Mesenchymal stem cell (in vitro differentiated cells and primary cell): ENCODE results near the gene NHERF1.

Experiments
- DNase-seq: peaks from one replicate; pipeline ENCODE4 v3.0.0-alpha.2; 2013
- H2AFZ ChIP-seq: one replicate; pipeline ENCODE4 v1.6.1; 2013; ENCODE audit warnings: low read depth, mild to moderate bottlenecking, control low read depth, inconsistent platforms, low read length, moderate library complexity
- H2AK5ac ChIP-seq: 2 replicates; pipeline ENCODE4 v1.6.1; 2013; ENCODE audit warnings: low read length, moderate library complexity, mild to moderate bottlenecking, inconsistent platforms; ENCODE audit not compliant: severe bottlenecking
- H2BK120ac ChIP-seq: one replicate; pipeline ENCODE4 v1.6.1; 2013; ENCODE audit warnings: low read depth, mild to moderate bottlenecking, inconsistent platforms, low read length, moderate library complexity
- H2BK12ac ChIP-seq, 2 experiments: one replicate each; pipeline ENCODE4 v1.6.1; 2013; ENCODE audit warnings: inconsistent platforms in 2 of 2, low read length in 2 of 2, mild to moderate bottlenecking in 2 of 2, moderate library complexity in 2 of 2, control low read depth in 1 of 2
- H2BK15ac ChIP-seq: one replicate; pipeline ENCODE4 v1.6.1; 2013; ENCODE audit warnings: mild to moderate bottlenecking, low read depth, inconsistent platforms; ENCODE audit not compliant: poor library complexity, severe bottlenecking
- H2BK5ac ChIP-seq: 2 replicates; pipeline ENCODE4 v1.6.1; 2013; ENCODE audit warnings: low read depth, mild to moderate bottlenecking, low read length, control low read depth, inconsistent platforms; ENCODE audit not compliant: poor library complexity, severe bottlenecking
- H3K14ac ChIP-seq, 2 experiments: one replicate each; pipeline ENCODE4 v1.6.1; 2013; ENCODE audit warnings: inconsistent platforms in 2 of 2, low read length in 2 of 2, control low read depth in 1 of 2, mild to moderate bottlenecking in 1 of 2, moderate library complexity in 1 of 2
- H3K18ac ChIP-seq, 2 experiments: one replicate each; pipeline ENCODE4 v1.6.1; 2013; ENCODE audit warnings: inconsistent platforms in 2 of 2, low read length in 2 of 2, control low read depth in 1 of 2, low read depth in 1 of 2, mild to moderate bottlenecking in 1 of 2
- H3K23ac ChIP-seq, 2 experiments: one replicate each; pipeline ENCODE4 v1.6.1; 2013; ENCODE audit warnings: inconsistent platforms in 2 of 2, low read length in 2 of 2, mild to moderate bottlenecking in 2 of 2, moderate library complexity in 2 of 2, control low read depth in 1 of 2
- H3K27ac ChIP-seq: 2 replicates; pipeline ENCODE4 v1.5.1; 2013; ENCODE audit warnings: mild to moderate bottlenecking, moderate library complexity, low read length, control low read depth, inconsistent platforms; ENCODE audit not compliant: poor library complexity, severe bottlenecking
- H3K27me3 ChIP-seq, 2 experiments: 2 replicates each; pipeline versions ENCODE4 v1.6.1 to v1.7.0; 2013; ENCODE audit warnings: low read length in 2 of 2, mild to moderate bottlenecking in 2 of 2, moderate library complexity in 2 of 2, control low read depth in 1 of 2, inconsistent platforms in 1 of 2; ENCODE audit not compliant: control insufficient read depth in 1 of 2, insufficient read depth in 1 of 2
- H3K36me3 ChIP-seq, 2 experiments: 2 replicates each; pipeline versions ENCODE4 v1.6.1 to v1.7.0; 2013; ENCODE audit warnings: low read length in 2 of 2, control low read depth in 1 of 2, inconsistent platforms in 1 of 2, low read depth in 1 of 2, mild to moderate bottlenecking in 1 of 2; ENCODE audit not compliant: insufficient read depth in 2 of 2, control insufficient read depth in 1 of 2
- H3K4ac ChIP-seq, 2 experiments: one replicate each; pipeline ENCODE4 v1.6.1; 2013; ENCODE audit warnings: inconsistent platforms in 2 of 2, low read length in 2 of 2, mild to moderate bottlenecking in 2 of 2, moderate library complexity in 2 of 2, control low read depth in 1 of 2, low read depth in 1 of 2
- H3K4me1 ChIP-seq: 2 replicates; pipeline ENCODE4 v1.6.1; 2013; ENCODE audit warnings: low read depth, low read length, control low read depth; ENCODE audit not compliant: control insufficient read depth, insufficient read depth
- H3K4me2 ChIP-seq: 2 replicates; pipeline ENCODE4 v1.6.1; 2013; ENCODE audit warnings: low read length, mild to moderate bottlenecking, inconsistent platforms; ENCODE audit not compliant: poor library complexity, severe bottlenecking
- H3K4me3 ChIP-seq, 2 experiments: 2 replicates each; pipeline versions ENCODE4 v1.5.1 to v1.7.0; 2013; ENCODE audit warnings: low read length in 2 of 2, mild to moderate bottlenecking in 2 of 2, control low read depth in 1 of 2, low read depth in 1 of 2; ENCODE audit not compliant: insufficient read depth in 1 of 2
- H3K79me1 ChIP-seq: replicated peaks from 2 replicates; pipeline ENCODE4 v1.6.1; 2013; ENCODE audit warnings: mild to moderate bottlenecking, control low read depth, low read length, inconsistent platforms; ENCODE audit not compliant: poor library complexity, severe bottlenecking
- H3K9ac ChIP-seq: 2 replicates; pipeline ENCODE4 v1.7.0; 2013; ENCODE audit warnings: mild to moderate bottlenecking, low read length, moderate library complexity
- H3K9me3 ChIP-seq: 2 replicates; pipeline ENCODE4 v1.7.0; 2013; ENCODE audit warnings: mild to moderate bottlenecking, low read length; ENCODE audit not compliant: control insufficient read depth
- H4K8ac ChIP-seq: one replicate; pipeline ENCODE4 v1.6.1; 2013; ENCODE audit warnings: inconsistent platforms, mild to moderate bottlenecking, low read length, moderate library complexity
- H4K91ac ChIP-seq: one replicate; pipeline ENCODE4 v1.6.1; 2013; ENCODE audit warnings: mild to moderate bottlenecking, low read length, inconsistent platforms
- WGBS: methylation state at CpG from one replicate; pipeline ENCODE4 v1.1.7; 2013; ENCODE audit warnings: mixed read lengths; 5-methylcytosine and 5-hydroxymethylcytosine counted together

NHERF1 gene

GRCh38 chr17:74757502-74757901, 9.1 kb downstream of the NHERF1 start:
- Histone ChIP-seq H2BK12ac (peak overlapping the region; percentile 25 to 51), H2BK5ac (no peak overlapping the region), H2AK5ac (peak overlapping the region; percentile 89), H3K18ac (peak overlapping the region; percentile 67 to 78), H4K8ac (peak overlapping the region; percentile 69), H3K4ac (no peak overlapping the region), H3K36me3 (peaks cover 0 to 23% of the 10 kb centered on the region in 2 experiments), H3K27me3 (no peaks in the 10 kb centered on the region), H3K23ac (no peak overlapping the region), H3K9me3 (no peaks in the 10 kb centered on the region), H3K9ac (no peak overlapping the region), H3K79me1 (peaks cover 47% of the 10 kb centered on the region), H3K4me1 (peaks cover 63% of the 10 kb centered on the region), H3K4me3 (no peak overlapping the region), H4K91ac (peak overlapping the region; percentile 64), H3K27ac (no peak overlapping the region), H3K14ac (no peak overlapping the region), H2BK120ac (no peak overlapping the region), H2AFZ (no peak overlapping the region), H2BK15ac (peak overlapping the region; percentile 19), H3K4me2 (no peak overlapping the region)
- 79% methylated on average over 1 of the region's 3 CpGs for WGBS
- no peak for DNase-seq

GRCh38 chr17:74757931-74758847, 9.8 kb downstream of the NHERF1 start:
- Histone ChIP-seq H4K8ac (peak overlapping the region; percentile 70), H2AK5ac (peak overlapping the region; percentile 97), H3K4me3 (no peak overlapping the region), H3K23ac (peak overlapping the region in 1 of 2 experiments; percentile 47), H3K14ac (peak overlapping the region in 1 of 2 experiments; percentile 83), H2BK120ac (peak overlapping the region; percentile 74), H2BK15ac (peak overlapping the region; percentile 86), H3K79me1 (peaks cover 45% of the 10 kb centered on the region), H3K4me1 (peaks cover 65% of the 10 kb centered on the region), H3K18ac (peak overlapping the region; percentile 67 to 78), H3K27ac (peak overlapping the region; percentile 50), H2BK5ac (no peak overlapping the region), H2AFZ (no peak overlapping the region), H3K9ac (no peak overlapping the region), H3K4ac (peak overlapping the region; percentile 17 to 67), H3K4me2 (peak overlapping the region; percentile 29), H3K36me3 (peaks cover 0 to 16% of the 10 kb centered on the region in 2 experiments), H4K91ac (peak overlapping the region; percentile 79), H3K9me3 (no peaks in the 10 kb centered on the region), H3K27me3 (no peaks in the 10 kb centered on the region), H2BK12ac (peak overlapping the region; percentile 25 to 51)
- no peak for DNase-seq
- WGBS, result 85% methylated on average over 26 of the region's 26 CpGs

- 100% methylated on average over 2 of the region's 2 CpGs for WGBS
- H4K8ac ChIP-seq, result peak overlapping the region; percentile 61
- H2AK5ac ChIP-seq, result peak overlapping the region; percentile 97
- H2BK120ac ChIP-seq, result peak overlapping the region; percentile 74
- H3K23ac ChIP-seq, result no peak overlapping the region
- H3K27ac ChIP-seq, result peak overlapping the region; percentile 50
- peak overlapping the region; percentile 9 to 67 for H3K4ac ChIP-seq
- no peaks in the 10 kb centered on the region for H3K27me3 ChIP-seq
- DNase-seq, result no peak
- H3K14ac ChIP-seq, result peak overlapping the region in 1 of 2 experiments; percentile 83
- peaks cover 72% of the 10 kb centered on the region for H3K4me1 ChIP-seq
- H3K36me3 ChIP-seq, result peaks cover 0 to 16% of the 10 kb centered on the region in 2 experiments
- H4K91ac ChIP-seq, result peak overlapping the region; percentile 4
- H3K18ac ChIP-seq, result peak overlapping the region; percentile 60 to 78
- H2AFZ ChIP-seq, result no peak overlapping the region
- no peak overlapping the region for H3K9ac ChIP-seq
- H3K9me3 ChIP-seq, result no peaks in the 10 kb centered on the region
- H2BK5ac ChIP-seq, result peak overlapping the region; percentile 36
- peak overlapping the region; percentile 86 for H2BK15ac ChIP-seq
- H3K79me1 ChIP-seq, result peaks cover 51% of the 10 kb centered on the region
- H3K4me3 ChIP-seq, result no peak overlapping the region
- H2BK12ac ChIP-seq, result peak overlapping the region in 1 of 2 experiments; percentile 40
- H3K4me2 ChIP-seq, result peak overlapping the region; percentile 24
Observed at GRCh38 chr17:74758848-74759168, 10.4 kb downstream of the NHERF1 start.

GRCh38 chr17:74759243-74759801, 10.9 kb downstream of the NHERF1 start:
- no peaks in the 10 kb centered on the region for H3K9me3 ChIP-seq
- H3K4me2 ChIP-seq, result peak overlapping the region; percentile 5
- H3K79me1 ChIP-seq, result peaks cover 55% of the 10 kb centered on the region
- H3K9ac ChIP-seq, result no peak overlapping the region
- H3K4me1 ChIP-seq, result peaks cover 77% of the 10 kb centered on the region
- peak overlapping the region; percentile 47 for H4K91ac ChIP-seq
- H3K23ac ChIP-seq, result no peak overlapping the region
- no peak overlapping the region for H2BK15ac ChIP-seq
- no peak for DNase-seq
- peak overlapping the region; percentile 97 for H2AK5ac ChIP-seq
- peak overlapping the region in 1 of 2 experiments; percentile 69 for H3K14ac ChIP-seq
- H3K27me3 ChIP-seq, result no peaks in the 10 kb centered on the region
- no peak overlapping the region for H4K8ac ChIP-seq
- H3K4ac ChIP-seq, result peak overlapping the region in 1 of 2 experiments; percentile 17
- no peak overlapping the region for H3K4me3 ChIP-seq
- peak overlapping the region; percentile 74 for H2BK120ac ChIP-seq
- H3K27ac ChIP-seq, result peak overlapping the region; percentile 50
- H3K18ac ChIP-seq, result peak overlapping the region; percentile 5 to 60
- peak overlapping the region; percentile 36 for H2BK5ac ChIP-seq
- H3K36me3 ChIP-seq, result peaks cover 0 to 16% of the 10 kb centered on the region in 2 experiments
- no peak overlapping the region for H2AFZ ChIP-seq
- peak overlapping the region; percentile 40 to 51 for H2BK12ac ChIP-seq
- 78% methylated on average over 7 of the region's 9 CpGs for WGBS
